ENCODE data around the gene TBL1XR1. TPM values are rescaled to one million over a fixed set of nuclear protein-coding genes. Genes with fewer than 3 reads are reported as not detected.
"Not testable (repeated sequence)": the region's sequence is repeated elsewhere in the genome, so short reads cannot be mapped to it uniquely, and the experiment has no call there.

Gene TBL1XR1
- total RNA-seq, 4 donors from 2014 or later, result 51.6 to 91.1 (median 66.0) TPM

- WGBS, 2 donors, result 87 to 89% methylated on average over 6 of the region's 6 CpGs
- intact Hi-C loops (cut with DNase I; ENCODE audit: low total_unique reads), result no loop called here
- DNase-seq (ENCODE audit: low spot score in 2 of 2), result no peak
- H3K4me3 ChIP-seq (ENCODE audit: low read depth, poor library complexity, severe bottlenecking), result no peak overlapping the region
- TF ChIP-seq POLR2A (IDR thresholded peaks at IDR 0.05), result no peak
- no peak for TF ChIP-seq CTCF (IDR thresholded peaks at IDR 0.05)
Measured at GRCh38 chr3:177208223-177208622, 10.9 kb upstream of the TBL1XR1 start.

DNA sequence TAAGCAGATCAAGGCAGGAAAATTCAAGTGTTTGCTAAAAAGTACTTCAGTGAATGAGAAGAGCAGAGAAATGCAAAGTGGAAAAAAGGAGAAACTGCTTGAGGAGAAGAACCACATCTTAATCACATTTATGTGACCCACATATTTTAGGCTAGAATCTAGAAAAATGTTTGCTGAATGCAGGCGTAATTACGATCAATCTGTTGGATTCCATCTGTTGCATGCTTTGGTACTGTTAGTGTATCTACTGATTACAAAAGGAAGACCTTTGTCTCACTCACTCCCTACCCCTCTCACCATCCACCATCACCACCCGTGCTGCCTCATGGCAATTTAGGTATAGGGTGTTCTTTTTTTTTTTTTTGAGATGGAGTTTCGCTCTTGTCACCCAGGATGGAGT lies 9.7 kb upstream of the TBL1XR1 start:
- intact Hi-C loops (cut with DNase I; ENCODE audit: low total_unique reads), result no loop called here
- TF ChIP-seq POLR2A (IDR thresholded peaks at IDR 0.05), result no peak
- no peak for TF ChIP-seq CTCF (IDR thresholded peaks at IDR 0.05)
- WGBS, 2 donors, result 96 to 99% methylated on average over 4 of the region's 4 CpGs
- H3K4me3 ChIP-seq (ENCODE audit: low read depth, poor library complexity, severe bottlenecking), result no peak overlapping the region
- DNase-seq (ENCODE audit: low spot score in 2 of 2), result no peak

DNA sequence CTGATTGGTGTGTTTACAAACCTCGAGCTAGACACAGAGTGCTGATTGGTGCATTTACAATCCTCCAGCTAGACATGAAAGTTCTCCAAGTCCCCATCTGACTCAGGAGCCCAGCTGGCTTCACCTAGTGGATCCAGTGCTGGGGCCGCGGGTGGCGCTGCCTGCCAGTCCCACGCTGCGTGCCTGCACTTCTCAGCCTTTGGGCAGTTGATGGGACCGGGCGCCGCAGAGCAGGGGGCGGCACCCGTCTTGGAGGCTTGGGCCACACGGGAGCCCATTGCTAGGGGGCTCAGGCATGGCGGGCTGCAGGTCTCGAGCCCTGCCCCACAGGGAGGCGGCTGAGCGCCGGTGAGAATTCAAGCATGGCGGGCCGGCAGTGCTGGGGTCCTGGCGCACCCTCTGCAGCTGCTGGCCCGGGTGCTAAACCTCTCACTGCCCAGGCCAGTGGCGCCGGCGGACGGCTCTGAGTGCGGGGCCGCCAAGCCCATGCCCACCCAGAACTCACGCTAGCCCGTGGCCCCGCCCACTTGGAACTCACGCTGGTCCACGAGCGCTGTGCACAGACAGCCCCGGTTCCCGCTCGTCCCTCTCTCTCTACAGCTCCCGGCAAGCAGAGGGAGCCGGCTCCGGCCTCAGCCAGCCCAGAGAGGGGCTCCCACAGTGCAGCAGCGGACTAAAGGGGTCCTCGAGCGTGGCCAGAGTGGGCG lies 6.6 kb upstream of the TBL1XR1 start:
- no peak for TF ChIP-seq CTCF (IDR thresholded peaks at IDR 0.05)
- no peak for TF ChIP-seq POLR2A (IDR thresholded peaks at IDR 0.05)
- H3K4me3 ChIP-seq (ENCODE audit: low read depth, poor library complexity, severe bottlenecking), result no peak overlapping the region
- no peak for DNase-seq (ENCODE audit: low spot score in 2 of 2)
- WGBS, 2 donors, result 93 to 98% methylated on average over 35 to 36 of the region's 43 CpGs
- intact Hi-C loops (cut with DNase I; ENCODE audit: low total_unique reads), result no loop called here

DNA sequence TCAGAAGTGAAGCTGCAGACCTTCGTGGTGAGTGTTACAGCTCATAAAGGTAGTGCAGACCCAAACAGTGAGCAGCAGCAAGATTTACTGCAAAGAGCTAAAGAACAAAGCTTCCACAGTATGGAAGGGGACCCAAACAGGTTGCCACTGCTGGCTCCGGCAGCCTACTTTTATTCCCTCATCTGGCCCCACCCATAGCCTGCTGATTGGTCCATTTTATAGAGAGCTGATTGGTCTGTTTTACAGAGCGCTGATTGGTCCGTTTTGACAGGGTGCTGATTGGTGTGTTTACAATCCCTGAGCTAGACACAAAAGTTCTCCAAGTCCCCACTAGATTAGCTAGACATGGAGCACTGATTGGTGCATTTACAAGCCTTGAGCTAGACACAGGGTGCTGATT lies 5.7 kb upstream of the TBL1XR1 start:
- H3K4me3 ChIP-seq (ENCODE audit: low read depth, poor library complexity, severe bottlenecking); intact Hi-C loops (cut with DNase I; ENCODE audit: low total_unique reads); DNase-seq (ENCODE audit: low spot score in 2 of 2): not testable (repeated sequence)
- 91 to 93% methylated on average over 4 of the region's 4 CpGs for WGBS, 2 donors

GRCh38 chr3:177201700-177202397 lies 4.6 kb upstream of the TBL1XR1 start:
- 45 to 55% methylated on average over 8 of the region's 8 CpGs for WGBS, 2 donors
- TF ChIP-seq CTCF (IDR thresholded peaks at IDR 0.05) (no peak), POLR2A (IDR thresholded peaks at IDR 0.05) (no peak)
- H3K4me3 ChIP-seq (ENCODE audit: low read depth, poor library complexity, severe bottlenecking), result no peak overlapping the region
- no peak for DNase-seq (ENCODE audit: low spot score in 2 of 2)
- intact Hi-C loops (cut with DNase I; ENCODE audit: low total_unique reads), result no loop called here

DNA sequence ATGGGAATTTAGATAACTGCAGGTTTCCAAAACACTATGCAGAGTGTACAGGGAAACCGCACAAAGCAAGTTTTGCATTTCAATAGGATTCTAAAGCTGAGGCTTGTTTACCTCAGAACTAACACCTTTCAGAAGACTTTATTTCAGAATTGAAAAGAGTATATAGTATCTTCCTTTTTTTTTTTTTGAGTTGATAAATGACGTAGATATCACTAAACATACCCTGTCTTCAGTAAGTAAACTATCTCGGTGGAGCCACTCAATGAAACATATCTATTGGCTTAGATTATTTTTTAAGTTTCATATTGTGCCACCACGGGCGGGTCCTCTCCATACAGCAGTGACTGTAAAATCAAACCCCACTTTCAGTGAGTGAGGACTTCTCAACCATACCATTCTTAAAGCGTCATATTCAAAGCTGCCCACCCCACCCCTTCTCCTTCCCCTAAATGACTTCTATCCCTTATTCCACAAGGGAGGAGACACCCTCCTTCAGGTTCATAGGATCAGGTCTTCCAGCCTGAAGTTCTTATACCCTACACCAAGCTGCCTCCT lies 2.0 kb upstream of the TBL1XR1 start:
- no peak overlapping the region for H3K4me3 ChIP-seq (ENCODE audit: low read depth, poor library complexity, severe bottlenecking)
- intact Hi-C loops (cut with DNase I; ENCODE audit: low total_unique reads), result loop anchor here (10.0 kb wide), 1 partner anchor 144 kb away; no protein-coding TSS in a partner anchor
- TF ChIP-seq CTCF (IDR thresholded peaks at IDR 0.05) (no peak), POLR2A (IDR thresholded peaks at IDR 0.05) (no peak)
- DNase-seq (ENCODE audit: low spot score in 2 of 2), result no peak
- 53 to 54% methylated on average over 6 of the region's 6 CpGs for WGBS, 2 donors
